Measurements from ENCODE around the gene PDE4B. TPM values are rescaled to one million over a fixed set of nuclear protein-coding genes. Genes with fewer than 3 reads are reported as not detected.

Gene PDE4B
- total RNA-seq, 1 donor from 2014 or later: 33.3 TPM

DNA sequence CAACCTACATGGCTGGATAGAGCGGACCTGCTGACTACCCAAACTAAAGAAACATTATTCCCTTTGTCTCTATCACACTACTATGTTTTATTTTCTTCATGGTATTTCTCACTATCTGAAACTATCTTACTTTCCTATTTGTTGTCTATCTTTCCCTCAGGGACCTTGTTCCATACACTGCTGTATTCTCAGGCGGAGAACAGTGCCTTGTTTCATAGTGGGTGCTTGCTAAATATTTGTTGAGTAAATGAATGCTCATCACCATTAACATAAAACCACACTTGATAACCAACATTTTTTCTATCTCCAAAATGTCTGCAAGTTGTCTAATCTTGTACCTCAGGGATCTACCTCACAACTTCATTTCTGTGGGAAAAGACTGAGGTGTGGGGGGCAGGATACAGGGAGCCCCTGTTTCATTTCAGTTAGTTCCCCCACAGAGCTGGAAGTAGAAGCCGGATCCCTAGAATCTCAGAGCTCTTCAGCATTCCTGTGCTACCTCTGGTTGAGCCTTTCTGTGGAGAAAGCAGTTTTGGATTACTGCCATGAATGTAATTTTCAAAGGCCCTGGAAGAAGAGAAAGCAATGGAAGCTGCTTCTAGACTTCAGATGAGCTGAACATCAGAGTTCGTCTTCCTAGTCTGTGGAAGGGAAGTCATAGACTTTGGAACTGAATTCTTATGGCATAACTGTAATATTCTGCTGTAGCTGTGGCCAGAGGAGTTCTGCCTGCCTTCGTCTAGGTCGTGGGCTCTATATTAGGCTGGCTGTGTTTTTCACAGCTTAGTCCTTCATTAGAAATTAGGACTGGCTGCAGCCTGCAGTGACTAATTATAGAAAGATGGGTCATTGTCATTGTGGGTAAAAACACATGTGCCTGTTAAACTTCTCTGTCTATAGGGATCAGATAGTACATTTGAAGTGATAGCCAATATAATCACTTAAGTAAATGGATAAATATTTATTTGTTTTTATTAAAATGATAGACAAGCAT lies 448.1 kb downstream of the PDE4B start:
- no peak for DNase-seq

DNA sequence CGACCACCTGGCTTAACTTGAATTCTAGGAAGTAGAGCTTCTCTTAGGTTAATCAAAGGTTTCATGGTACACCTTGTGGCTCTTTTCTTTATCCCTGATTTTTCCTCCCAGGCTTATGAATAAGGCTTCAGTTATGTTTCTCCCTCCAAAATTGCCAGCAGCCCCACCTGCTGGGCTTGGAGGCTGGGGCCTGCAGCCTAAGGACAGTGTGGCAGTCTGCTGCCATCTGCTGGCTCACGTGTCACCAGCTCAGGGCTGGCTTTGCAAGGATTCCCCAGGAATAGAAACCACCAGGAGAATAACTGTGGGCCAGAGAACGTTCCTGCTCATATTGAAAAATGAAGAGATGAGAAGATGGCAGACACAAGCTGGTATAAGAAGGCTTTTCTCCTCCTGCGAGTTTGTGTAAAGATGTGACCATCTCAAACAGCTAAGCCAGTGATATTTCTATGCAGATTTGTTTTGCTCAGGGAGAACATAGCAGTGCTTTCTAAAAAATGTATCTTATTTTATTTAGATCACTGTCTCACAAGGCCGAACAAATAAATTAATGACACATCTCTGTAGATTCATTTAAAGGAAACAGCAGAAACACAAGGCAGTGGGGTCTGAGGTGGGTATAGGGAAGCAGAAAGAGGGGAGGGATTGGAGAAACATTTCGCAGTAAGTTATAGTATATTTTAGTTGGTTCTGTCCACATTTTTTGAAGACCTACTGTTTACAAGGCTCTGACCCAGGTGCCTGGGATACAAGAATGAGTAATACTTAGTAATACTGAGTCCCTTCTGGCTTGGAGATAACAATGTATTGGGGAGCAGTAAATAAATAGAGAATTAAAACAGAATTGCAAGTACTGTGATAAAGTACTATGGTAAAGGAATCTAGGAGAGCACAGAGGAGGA lies 450.2 kb downstream of the PDE4B start:
- DNase-seq: peak; percentile 40

DNA sequence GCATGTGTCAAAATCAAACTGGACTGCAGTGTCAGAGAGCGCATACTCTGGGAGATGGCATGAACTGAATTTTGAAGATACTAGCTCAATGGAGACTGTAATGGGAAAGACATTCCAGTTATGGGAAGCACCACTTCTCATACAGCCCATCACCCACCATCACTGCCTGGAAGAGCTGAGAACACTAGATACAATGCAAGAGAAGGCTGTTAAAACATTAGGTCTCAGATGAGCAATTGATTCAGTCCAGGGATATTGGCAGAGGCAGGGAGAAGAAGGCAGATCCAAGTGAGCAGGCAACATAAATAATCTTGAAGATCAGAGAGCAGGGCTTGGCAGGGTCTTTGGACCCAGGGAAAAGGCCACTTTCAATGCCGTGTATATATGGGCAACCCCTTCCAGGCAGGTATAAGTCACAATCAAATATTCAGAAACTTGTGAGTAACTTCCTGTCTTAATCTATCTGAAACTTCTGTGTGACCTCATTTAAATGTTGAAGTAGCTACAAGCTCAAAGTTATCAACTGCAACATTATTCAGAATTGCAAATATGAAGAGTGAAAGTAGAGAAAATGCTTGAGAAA lies 450.9 kb downstream of the PDE4B start:
- DNase-seq: no peak

- DNase-seq: no peak
These were observed 451.7 kb downstream of the PDE4B start for GRCh38 chr1:66244429-66244828.

- DNase-seq: no peak
These were observed 453.0 kb downstream of the PDE4B start for GRCh38 chr1:66245691-66246090.

- DNase-seq: no peak
These were observed 453.9 kb downstream of the PDE4B start for GRCh38 chr1:66246351-66247269.

DNA sequence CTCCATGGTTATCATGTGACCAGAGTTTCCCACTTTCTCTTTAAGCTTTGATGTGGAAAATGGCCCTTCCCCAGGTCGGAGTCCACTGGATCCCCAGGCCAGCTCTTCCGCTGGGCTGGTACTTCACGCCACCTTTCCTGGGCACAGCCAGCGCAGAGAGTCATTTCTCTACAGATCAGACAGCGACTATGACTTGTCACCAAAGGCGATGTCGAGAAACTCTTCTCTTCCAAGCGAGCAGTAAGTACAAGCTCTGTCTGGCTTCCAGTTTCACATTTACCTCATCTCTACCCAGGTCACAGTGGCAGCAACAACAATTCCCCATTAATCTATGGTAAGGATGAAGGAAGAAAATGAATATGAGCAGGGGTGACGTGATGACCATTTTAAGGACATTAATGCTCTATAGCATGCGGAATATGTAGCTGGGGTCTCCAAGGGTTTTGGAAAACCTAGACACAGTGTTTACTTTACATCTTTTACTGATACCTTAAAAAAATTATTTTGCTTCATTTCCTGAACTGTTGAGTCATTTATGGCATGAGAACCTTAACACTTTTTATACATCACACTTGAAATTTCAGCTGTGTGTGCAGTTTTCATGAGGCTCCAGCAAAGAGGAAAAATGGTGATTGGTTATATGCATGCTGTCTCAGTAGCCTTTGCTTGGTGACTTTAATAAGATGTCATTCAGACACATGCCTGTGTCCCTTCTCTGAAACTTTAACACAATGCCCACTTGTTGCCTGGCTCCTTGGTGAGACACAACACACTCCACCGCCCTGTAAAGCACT lies 454.9 kb downstream of the PDE4B start:
- no peak for DNase-seq

DNA sequence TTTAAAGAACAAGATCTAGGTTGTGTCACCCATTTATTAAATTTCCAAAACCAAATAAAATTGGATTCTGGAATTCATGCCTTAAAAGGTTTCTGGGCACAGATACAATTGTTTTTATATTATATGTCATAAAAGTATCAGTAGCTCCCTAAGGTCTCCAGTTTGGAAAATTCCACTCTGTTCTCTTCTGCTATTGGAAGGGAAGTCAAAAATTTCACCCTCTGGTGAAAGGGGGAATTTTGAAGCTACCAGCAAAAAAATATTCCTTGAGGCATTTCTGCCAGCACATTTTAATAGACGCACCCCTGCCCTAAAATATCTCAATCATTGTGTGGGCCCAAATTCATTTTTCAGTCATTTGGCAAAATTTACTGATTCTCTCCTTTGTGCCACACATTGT lies 455.6 kb downstream of the PDE4B start:
- DNase-seq: no peak

DNA sequence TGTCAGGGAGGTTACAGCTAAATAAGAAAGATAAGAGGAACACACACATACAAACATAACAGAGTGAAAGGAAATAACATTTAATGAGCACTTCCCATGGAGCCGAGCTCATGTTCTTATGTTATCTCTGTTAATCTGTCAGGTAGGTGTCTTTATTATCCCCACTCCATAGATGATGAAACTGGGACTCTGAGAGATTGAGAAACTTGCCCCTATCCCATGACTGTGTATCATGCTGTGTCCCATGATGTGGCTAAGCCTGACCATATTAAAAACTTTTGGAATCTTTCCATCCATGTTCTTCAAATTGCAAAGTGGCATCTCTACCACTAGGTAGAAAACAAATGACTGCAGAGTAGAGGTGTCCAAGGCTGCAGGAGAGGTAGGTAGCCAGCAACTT lies 456.1 kb downstream of the PDE4B start:
- no peak for DNase-seq

GRCh38 chr1:66250075-66250474 lies 457.4 kb downstream of the PDE4B start:
- DNase-seq: no peak

GRCh38 chr1:66250478-66250877 lies 457.8 kb downstream of the PDE4B start:
- DNase-seq: no peak

- DNase-seq: no peak
These were observed 458.9 kb downstream of the PDE4B start for GRCh38 chr1:66251546-66251945.

GRCh38 chr1:66253330-66253921 lies 460.7 kb downstream of the PDE4B start:
- peak; percentile 69 for DNase-seq

DNA sequence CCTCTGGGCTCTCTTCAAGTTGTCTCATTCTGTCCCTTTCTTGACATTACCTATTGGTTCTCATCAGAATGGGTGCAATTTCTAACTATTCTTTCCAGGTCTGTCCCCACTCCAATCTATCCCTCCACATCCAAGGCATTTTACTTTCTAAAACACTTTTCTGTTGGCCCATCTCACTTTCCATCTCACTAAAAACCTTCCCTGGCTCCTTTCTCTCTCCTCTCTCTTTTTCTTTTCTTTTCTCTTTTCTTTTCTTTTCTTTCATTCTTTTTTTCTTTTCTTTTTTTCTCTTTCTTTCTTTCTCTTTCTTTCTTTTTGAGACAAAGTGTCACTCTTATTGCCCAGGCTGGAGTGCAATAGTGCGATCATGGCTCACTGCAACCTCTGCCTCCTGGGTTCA lies 462.1 kb downstream of the PDE4B start:
- no peak for DNase-seq

GRCh38 chr1:66256629-66257572 lies 464.2 kb downstream of the PDE4B start:
- DNase-seq: no peak

DNA sequence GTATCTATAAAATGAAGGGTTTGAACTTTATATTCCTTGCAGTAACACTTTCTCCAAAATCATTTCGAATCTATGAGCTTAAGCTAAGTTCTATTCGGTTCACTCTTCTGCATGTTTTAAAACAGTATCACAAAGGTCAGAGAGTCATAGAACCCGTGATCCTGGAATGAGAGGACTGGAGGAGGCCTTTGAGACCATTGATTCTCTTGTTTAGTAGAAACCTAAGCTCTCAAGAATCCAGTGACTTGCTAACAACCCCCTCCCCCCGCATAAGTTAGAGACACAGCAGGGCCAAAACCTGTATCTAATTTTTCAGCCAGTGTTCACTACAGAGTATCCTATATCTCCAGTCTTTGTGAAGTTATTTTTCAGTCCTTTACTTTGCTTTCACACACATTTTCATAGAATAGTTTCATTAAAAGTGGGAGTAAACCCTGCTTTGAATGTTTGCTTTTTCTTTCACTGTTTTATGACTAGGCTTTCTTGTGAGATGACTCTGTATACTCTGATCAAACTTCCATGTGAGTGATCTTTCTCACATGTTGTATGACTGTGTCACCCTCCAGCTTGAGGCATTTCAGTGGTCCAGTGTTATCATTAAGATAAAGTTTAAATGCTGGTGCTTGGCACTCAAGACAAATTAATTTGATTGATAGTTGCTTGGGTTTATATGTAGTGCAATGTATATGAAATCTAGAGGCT lies 465.9 kb downstream of the PDE4B start:
- no peak for DNase-seq

DNA sequence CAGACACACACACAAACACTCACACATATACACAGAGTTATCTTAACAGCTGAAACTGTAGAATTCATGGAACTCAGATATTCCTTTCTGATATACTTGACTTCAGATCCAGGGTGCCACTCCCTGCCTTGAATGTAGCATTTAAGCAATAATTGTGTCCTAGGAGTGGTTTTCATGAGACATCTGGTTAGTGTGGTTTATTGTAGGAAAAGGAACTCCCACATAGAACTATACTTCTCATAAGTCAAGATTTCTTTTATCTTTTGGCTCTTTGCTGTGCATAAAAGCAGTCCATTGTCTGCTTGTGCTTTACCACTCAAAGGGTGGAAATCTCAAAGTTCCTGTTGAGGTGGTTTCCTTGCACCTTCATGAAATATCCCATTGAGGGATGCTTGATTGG lies 468.7 kb downstream of the PDE4B start:
- DNase-seq: no peak

DNA sequence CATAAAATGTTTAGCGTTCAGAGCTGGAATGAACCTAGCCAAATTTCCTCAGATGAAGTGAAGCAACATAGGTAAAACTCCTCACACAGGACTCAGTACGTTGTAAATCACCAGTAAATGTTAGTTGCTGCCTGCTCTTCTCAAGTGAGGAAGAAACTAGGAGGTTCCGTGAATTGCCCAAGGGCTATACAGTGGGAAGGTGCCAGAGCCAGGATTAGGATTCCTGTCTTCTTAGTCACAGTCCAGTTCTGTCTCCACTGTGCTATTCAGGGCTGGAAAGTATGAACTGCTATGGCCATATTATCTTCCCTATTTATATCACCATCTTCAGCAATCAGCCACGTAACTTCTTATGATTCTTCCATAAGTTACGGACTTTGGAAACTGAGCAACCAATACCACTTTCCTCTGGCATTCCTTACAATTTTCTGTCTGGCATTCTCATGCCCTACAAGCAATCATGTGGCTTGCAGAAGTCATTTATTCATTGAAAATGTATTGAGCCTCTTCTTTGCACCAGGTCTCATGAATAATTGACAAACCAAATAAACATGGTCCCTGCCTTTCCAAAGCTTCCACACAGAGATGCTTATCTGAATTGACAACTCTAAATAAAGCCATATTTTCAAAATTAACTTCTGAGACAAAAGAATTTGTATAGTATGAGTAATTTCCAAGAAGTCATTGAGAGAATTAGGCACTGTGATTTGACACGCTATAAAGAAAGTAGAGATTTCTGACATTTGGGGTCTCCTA lies 469.7 kb downstream of the PDE4B start:
- peak; percentile 41 for DNase-seq
